ENCODE data around the gene CD8B. TPM values are rescaled to one million over a fixed set of nuclear protein-coding genes. Genes with fewer than 3 reads are reported as not detected.
A peak's percentile ranks its signal among the peaks of the same experiment; 100 is the strongest.
"Not testable (repeated sequence)": the region's sequence is repeated elsewhere in the genome, so short reads cannot be mapped to it uniquely, and the experiment has no call there.

The CD8B gene
- total and polyA plus RNA-seq, 9 of the 15 experiments (the other 6 are each of a cell fraction or from before 2014, with no cell fraction given) = not detected

- intact Hi-C loops (cut with micrococcal nuclease); H3K4me3 ChIP-seq; H3K36me3 ChIP-seq (ENCODE audit: control insufficient read depth, insufficient read depth, low read length); H3K4me2 ChIP-seq (ENCODE audit: insufficient read depth, low read length); H3K9me1 ChIP-seq (ENCODE audit: control insufficient read depth, insufficient read depth, low read length); POLR2A ChIA-PET; H3K9ac ChIP-seq (ENCODE audit: insufficient read depth in 1 of 2, low read depth in 2 of 2, low read length in 2 of 2); H3K79me2 ChIP-seq (ENCODE audit: control insufficient read depth, insufficient read depth, low read length); H3K27me3 ChIP-seq (ENCODE audit: control insufficient read depth in 2 of 2, insufficient read depth in 2 of 2, low read length in 2 of 2); FAIRE-seq; CTCF ChIA-PET (ENCODE audit: low intra/inter-chr PET ratio); H4K20me1 ChIP-seq (replicated peaks; ENCODE audit: control insufficient read depth, insufficient read depth, low read length); H3K27ac ChIP-seq (ENCODE audit: extremely low read depth, low read depth, low read length); H3K4me1 ChIP-seq (replicated peaks in 1 of 2; ENCODE audit: control insufficient read depth in 2 of 2, insufficient read depth in 2 of 2, low read length in 2 of 2); H3K9me3 ChIP-seq (replicated peaks; ENCODE audit: control insufficient read depth, insufficient read depth, low read depth, low read length); H2AFZ ChIP-seq (ENCODE audit: low read depth, low read length); BruUV-seq (replicated peaks): not testable (repeated sequence)
- WGBS (ENCODE audit: insufficient coverage, low coverage, missing lambda C conversion rate) = 0% methylated on average over 3 of the region's 4 CpGs
- peak; percentile 72; the same call in 2 of the 3 replicates for ATAC-seq
- TF ChIP-seq CTCF (IDR thresholded peaks at IDR 0.05 in 2 of 3, conservative IDR thresholded peaks at IDR 0.05 in 1 of 3; ENCODE audit: insufficient read depth in 2 of 3, low read depth in 1 of 3, low read length in 3 of 3) = peak in 1 of 3 experiments; percentile 26; a peak in 2 of 6 replicates
- in situ Hi-C loops (cut with MboI) = loop anchor here (5.0 kb wide), 1 partner anchor 1092 kb away; no protein-coding TSS in a partner anchor
- peak in 1 of 4 experiments; percentile 18 for DNase-seq (ENCODE audit: extremely low read depth in 1 of 4, low spot score in 3 of 4)
Measured at GRCh38 chr2:86900687-86901086, 39.0 kb upstream of the CD8B start.

GRCh38 chr2:86886026-86886425, 24.3 kb upstream of the CD8B start:
- CTCF ChIA-PET (ENCODE audit: low intra/inter-chr PET ratio); H2AFZ ChIP-seq (ENCODE audit: low read depth, low read length); BruUV-seq (replicated peaks); H3K79me2 ChIP-seq (ENCODE audit: control insufficient read depth, insufficient read depth, low read length); in situ Hi-C loops (cut with MboI); DNase-seq (ENCODE audit: extremely low read depth in 1 of 4, low spot score in 3 of 4); H3K4me3 ChIP-seq; H4K20me1 ChIP-seq (replicated peaks; ENCODE audit: control insufficient read depth, insufficient read depth, low read length); ATAC-seq; H3K9ac ChIP-seq (ENCODE audit: insufficient read depth in 1 of 2, low read depth in 2 of 2, low read length in 2 of 2); H3K27ac ChIP-seq (ENCODE audit: extremely low read depth, low read depth, low read length); FAIRE-seq; H3K9me1 ChIP-seq (ENCODE audit: control insufficient read depth, insufficient read depth, low read length); H3K4me2 ChIP-seq (ENCODE audit: insufficient read depth, low read length); H3K36me3 ChIP-seq (ENCODE audit: control insufficient read depth, insufficient read depth, low read length); H3K27me3 ChIP-seq (ENCODE audit: control insufficient read depth in 2 of 2, insufficient read depth in 2 of 2, low read length in 2 of 2); H3K4me1 ChIP-seq (replicated peaks in 1 of 2; ENCODE audit: control insufficient read depth in 2 of 2, insufficient read depth in 2 of 2, low read length in 2 of 2); H3K9me3 ChIP-seq (replicated peaks; ENCODE audit: control insufficient read depth, insufficient read depth, low read depth, low read length); intact Hi-C loops (cut with micrococcal nuclease); POLR2A ChIA-PET: not testable (repeated sequence)
- WGBS (ENCODE audit: insufficient coverage, low coverage, missing lambda C conversion rate) = no CpG with 5 or more reads among the region's 3 CpGs

- H3K4me3 ChIP-seq; H3K79me2 ChIP-seq (ENCODE audit: control insufficient read depth, insufficient read depth, low read length); H3K9me1 ChIP-seq (ENCODE audit: control insufficient read depth, insufficient read depth, low read length); H3K9me3 ChIP-seq (replicated peaks; ENCODE audit: control insufficient read depth, insufficient read depth, low read depth, low read length); POLR2A ChIA-PET; H2AFZ ChIP-seq (ENCODE audit: low read depth, low read length); H3K9ac ChIP-seq (ENCODE audit: insufficient read depth in 1 of 2, low read depth in 2 of 2, low read length in 2 of 2); H3K36me3 ChIP-seq (ENCODE audit: control insufficient read depth, insufficient read depth, low read length); in situ Hi-C loops (cut with MboI); H4K20me1 ChIP-seq (replicated peaks; ENCODE audit: control insufficient read depth, insufficient read depth, low read length); FAIRE-seq; H3K4me2 ChIP-seq (ENCODE audit: insufficient read depth, low read length); H3K27ac ChIP-seq (ENCODE audit: extremely low read depth, low read depth, low read length); ATAC-seq; CTCF ChIA-PET (ENCODE audit: low intra/inter-chr PET ratio); H3K4me1 ChIP-seq (replicated peaks in 1 of 2; ENCODE audit: control insufficient read depth in 2 of 2, insufficient read depth in 2 of 2, low read length in 2 of 2); H3K27me3 ChIP-seq (ENCODE audit: control insufficient read depth in 2 of 2, insufficient read depth in 2 of 2, low read length in 2 of 2); DNase-seq (ENCODE audit: extremely low read depth in 1 of 4, low spot score in 3 of 4); intact Hi-C loops (cut with micrococcal nuclease); BruUV-seq (replicated peaks): not testable (repeated sequence)
- no CpG with 5 or more reads among the region's 2 CpGs for WGBS (ENCODE audit: insufficient coverage, low coverage, missing lambda C conversion rate)
Measured at GRCh38 chr2:86882865-86883264, 21.2 kb upstream of the CD8B start.

Data from K562 (cell line).